ENCODE results near the gene ASL.
"Not testable (repeated sequence)": the region's sequence is repeated elsewhere in the genome, so short reads cannot be mapped to it uniquely, and the experiment has no call there.

The ASL gene

GRCh38 chr7:66075590-66076461 lies at the start of gene ASL:
Gene ASL (plus strand): TSS chr7:66075819. CDS start chr7:66076082, 263 bp downstream.
- DNase-seq, result peak; percentile 55 to 82 (median 78)

- not testable (repeated sequence) for DNase-seq
Observed at GRCh38 chr7:66028342-66028741, 47.3 kb upstream of the ASL start.

DNA sequence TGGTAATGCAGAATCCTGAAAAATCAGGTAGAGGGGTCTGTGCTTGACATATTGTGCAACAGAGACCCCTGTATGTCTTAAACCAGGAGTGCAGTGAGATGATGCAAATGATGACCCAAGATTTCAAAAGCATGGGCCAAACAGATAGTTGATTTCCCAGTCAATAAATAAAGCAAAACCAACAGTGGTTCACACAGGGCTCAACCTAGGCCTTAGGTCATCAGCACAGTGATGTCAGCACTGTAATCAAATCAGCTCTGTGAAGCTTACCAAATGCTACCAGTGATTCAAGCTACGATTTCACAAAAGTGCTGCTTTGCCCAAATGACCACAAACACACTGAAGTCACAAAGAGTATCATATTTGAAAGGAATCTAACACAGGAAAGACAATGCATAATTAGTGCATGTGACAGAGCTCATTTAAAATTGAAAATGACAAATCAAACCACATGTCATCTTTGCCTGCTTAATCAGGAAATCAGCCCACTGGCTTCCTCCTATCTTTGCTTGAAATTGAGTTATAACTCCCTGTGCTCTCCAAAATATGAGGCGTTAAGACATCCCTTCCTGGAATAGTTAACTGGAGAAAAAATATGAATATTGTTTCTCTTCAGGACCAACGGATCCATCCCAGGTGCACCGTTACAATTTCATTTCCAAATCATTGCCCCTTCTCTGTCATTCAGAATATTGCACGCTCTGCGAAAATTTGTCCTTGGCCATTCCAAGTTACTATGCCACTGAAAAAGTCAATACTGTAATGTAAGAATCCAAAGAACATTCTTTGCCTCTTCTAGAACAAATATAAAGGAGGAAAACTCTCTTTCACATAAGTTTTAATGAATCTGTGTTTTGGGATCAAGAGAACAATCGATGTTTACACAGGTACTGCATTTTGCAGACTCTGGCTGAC lies 41.9 kb upstream of the ASL start:
- no peak for DNase-seq

DNA sequence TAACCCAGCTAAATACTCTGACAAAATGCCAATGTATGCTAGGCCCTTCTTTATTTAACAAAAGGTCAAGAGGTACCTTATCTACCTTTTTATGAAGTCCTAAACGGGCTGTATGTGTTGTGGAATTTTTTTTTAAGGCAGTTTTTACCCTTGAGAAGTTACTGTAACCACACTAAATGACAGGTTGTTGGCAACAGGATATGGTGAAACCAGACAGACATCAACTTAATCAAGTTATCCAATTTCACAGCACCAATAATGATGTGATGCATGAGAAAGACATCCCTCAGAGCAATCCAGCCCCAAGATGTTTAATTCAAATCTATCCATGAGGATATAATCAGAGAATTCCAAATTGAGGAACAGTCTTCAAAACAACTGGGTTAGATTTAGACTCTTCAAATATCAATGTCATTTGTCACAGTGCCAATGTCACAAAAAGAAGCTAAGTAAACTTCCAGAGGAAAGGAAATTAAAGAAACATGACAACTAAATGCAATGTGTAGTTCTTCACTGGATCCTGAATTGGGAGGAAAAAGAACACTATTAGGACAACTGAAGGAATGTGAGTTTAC lies 41.1 kb upstream of the ASL start:
- DNase-seq, result not testable (repeated sequence)

- no peak for DNase-seq
Observed at GRCh38 chr7:66036382-66036781, 39.2 kb upstream of the ASL start.

DNA sequence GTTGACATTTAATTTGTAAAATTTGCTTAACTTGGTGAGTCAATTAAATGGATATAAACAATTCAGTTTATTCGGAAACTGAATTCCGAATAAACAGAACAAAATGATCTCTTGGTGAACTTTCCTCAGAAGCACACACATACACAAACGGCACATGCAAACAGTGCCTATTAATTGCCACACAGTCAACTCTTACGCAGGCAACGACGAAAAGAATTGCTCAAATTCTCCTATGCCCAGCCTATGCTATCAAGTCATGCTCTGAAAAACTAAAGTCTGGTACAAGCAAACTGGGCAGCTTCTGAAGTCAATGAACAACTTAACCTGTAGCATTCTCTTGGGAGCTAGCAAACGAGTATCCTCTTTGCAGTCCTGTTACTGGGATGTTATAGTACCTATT lies 38.8 kb upstream of the ASL start:
- DNase-seq, result no peak

- DNase-seq, result no peak
Observed at GRCh38 chr7:66039094-66039670, 36.4 kb upstream of the ASL start.

- DNase-seq, result peak in 2 of 6 experiments; percentile 1 to 10
Observed at GRCh38 chr7:66043681-66044497, 31.7 kb upstream of the ASL start.

DNA sequence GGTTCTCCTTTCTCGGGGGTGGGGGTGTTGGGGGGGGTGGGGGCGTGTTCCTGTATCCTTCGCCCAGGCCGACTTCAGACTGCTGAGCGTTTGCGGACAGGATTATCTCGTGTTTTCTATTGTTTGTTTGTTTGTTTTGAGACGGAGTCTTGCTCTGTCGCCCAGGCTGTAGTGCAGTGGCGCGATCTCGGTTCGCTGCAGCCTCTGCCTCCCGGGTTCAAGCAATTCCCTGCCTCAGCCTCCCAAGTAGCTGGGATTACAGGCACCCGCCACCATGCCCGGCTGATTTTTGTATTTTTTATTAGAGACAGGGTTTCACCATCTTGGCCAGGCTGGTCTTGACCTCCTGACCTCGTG lies 31.1 kb upstream of the ASL start:
- peak in 1 of 6 experiments; percentile 15 for DNase-seq

- DNase-seq, result no peak
Observed at GRCh38 chr7:66047426-66047825, 28.2 kb upstream of the ASL start.

DNA sequence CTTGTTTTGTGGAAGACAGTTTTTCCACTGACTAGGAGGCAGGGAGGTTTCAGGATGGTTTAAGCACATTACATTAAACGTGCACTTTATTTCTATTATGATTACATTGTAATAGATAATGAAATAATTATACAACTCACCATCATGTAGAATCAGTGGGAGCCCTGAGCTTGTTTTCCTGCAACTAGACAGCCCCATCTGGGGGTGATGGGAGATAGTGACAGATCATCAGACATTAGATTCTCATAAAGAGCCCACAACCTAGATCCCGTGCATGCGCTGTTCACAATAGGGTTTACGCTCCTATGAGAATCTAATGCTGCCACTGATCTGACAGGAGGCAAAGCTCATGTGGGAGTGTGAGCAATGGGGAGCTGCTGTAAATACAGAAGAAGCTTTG lies 25.7 kb upstream of the ASL start:
- DNase-seq, result not testable (repeated sequence)

- no peak for DNase-seq
Observed at GRCh38 chr7:66050337-66050957, 25.2 kb upstream of the ASL start.

DNA sequence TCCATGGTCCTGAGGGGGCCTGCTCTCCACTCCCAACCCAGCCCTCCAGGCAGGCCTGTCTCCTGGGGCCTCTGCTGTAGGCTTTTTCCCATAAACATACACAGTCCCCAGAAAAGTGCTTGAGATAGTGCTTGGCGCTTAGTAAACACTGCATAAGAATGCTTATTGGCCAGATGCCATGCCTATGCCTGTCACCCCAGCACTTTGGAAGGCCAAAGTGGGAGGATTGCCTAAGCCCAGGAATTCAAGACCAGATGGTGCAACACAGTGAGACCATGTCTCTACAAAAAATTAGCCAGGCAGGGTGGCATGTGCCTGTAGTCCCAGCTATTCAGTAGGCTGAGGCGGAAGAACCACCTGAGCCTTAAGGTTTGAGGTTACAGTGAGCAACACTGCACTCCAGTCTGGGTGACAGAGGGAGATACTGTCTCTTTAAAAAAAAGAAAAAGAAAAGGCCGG lies 24.6 kb upstream of the ASL start:
- DNase-seq, result no peak

GRCh38 chr7:66052447-66052846 lies 23.2 kb upstream of the ASL start:
- no peak for DNase-seq

DNA sequence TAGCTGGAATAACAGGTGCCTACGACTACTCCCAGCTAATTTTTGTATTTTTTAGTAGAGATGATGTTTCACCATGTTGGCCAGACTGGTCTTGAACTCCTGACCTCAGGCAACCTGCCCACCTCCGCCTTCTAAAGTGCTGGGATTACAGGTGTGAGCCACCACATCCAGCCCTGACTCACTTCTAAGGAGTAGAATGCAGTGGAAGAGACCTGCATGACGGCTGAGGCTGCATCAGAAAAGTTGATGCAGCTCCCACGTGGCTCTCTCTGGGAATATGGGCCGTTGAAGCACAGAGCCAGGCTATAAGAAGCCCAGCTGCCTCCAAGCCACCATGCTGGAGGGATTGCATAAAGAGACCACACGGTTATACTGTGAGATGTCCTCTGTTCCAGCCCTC lies 21.6 kb upstream of the ASL start:
- no peak for DNase-seq

- DNase-seq, result no peak
Observed at GRCh38 chr7:66055321-66055956, 20.2 kb upstream of the ASL start.

GRCh38 chr7:66060796-66061195 lies 14.8 kb upstream of the ASL start:
- DNase-seq, result no peak

DNA sequence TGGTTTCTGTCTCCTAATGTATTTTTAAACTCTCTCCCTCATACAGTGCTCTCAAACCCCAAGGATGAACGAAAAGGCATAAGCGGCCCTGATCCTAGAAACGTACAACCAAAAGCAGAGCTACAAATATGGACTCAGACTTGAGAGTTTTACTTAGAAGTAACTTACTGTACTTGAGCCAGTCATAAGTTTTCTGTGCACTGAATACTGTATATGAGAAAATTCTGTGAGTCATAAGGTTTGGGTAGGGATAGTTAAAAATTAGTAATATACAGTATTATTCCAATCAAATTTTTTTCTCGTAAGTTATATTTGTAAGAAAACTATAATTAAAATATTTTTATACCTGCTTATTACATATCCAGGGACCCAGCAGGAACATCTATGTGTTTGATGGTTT lies 5.9 kb upstream of the ASL start:
- no peak for DNase-seq

- DNase-seq, result no peak
Observed at GRCh38 chr7:66070222-66070621, 5.4 kb upstream of the ASL start.

DNA sequence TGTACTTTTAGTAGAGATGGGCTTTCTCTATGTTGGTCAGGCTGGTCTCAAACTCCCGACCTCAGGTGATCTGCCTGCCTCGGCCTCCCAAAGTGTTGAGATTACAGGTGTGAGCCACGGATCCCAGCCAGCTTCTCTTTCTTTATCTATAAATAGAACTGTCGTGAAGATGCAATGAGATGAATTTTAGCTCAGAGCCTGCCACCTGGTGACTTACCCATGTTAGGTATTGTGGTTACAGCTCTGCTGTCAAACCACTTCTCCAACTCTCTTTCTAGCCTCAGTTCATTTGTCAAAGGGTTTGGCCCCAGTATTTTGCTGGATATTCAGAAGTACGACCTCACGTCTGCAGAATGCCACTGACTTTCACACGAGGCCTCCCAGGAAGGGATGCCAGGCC lies 3.4 kb upstream of the ASL start:
- not testable (repeated sequence) for DNase-seq
